ENCODE measurements around the gene LYSMD2. TPM values are rescaled to one million over a fixed set of nuclear protein-coding genes. Genes with fewer than 3 reads are reported as not detected.

The LYSMD2 gene
- total RNA-seq, 2 experiments from 2014 or later: 20.6 to 21.9 TPM

DNA sequence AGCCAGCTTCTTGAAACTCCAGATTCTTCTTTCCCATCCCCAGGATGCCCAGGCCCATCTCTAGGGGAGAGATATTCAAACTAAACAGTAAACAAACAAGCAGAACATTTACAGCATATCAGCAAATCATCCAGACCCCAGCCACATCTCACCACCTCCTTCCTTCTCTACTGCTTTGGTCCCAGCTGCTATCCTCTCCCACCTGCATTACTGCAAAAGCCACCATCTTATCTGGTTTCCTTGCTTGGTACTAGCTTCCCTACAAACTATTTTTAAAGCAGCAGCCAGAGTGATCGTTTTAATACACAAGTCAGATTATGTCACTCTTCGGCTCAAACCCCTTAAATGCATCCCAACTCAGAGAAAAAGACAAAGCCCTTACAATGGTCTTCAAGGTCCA, 4.8 kb downstream of the LYSMD2 start:
- ATAC-seq (no peak), DNase-seq (no peak)
- Mint-ChIP-seq H3K27me3 (ENCODE audit: low read depth) (no peaks in the 10 kb centered on the region), H3K4me3 (peak overlapping the region; percentile 17), H3K4me1 (ENCODE audit: low read depth) (peaks cover 61% of the 10 kb centered on the region), H3K9me3 (ENCODE audit: insufficient read depth) (no peaks in the 10 kb centered on the region), H3K27ac (peak overlapping the region; percentile 90), H3K36me3 (ENCODE audit: low read depth) (peaks cover 28% of the 10 kb centered on the region)
- CTCF ChIA-PET: interaction anchor here (0.6 to 11.9 kb wide), 8 partner anchors 8 to 110 kb away, joined by 3 to 155 read pairs (median 5); partner anchors contain the start of gene DMXL2
- POLR2A ChIA-PET: interaction anchor here (1.3 kb wide), 1 partner anchor 110 kb away, joined by 3 read pairs; the partner anchor contains the start of gene DMXL2

DNA sequence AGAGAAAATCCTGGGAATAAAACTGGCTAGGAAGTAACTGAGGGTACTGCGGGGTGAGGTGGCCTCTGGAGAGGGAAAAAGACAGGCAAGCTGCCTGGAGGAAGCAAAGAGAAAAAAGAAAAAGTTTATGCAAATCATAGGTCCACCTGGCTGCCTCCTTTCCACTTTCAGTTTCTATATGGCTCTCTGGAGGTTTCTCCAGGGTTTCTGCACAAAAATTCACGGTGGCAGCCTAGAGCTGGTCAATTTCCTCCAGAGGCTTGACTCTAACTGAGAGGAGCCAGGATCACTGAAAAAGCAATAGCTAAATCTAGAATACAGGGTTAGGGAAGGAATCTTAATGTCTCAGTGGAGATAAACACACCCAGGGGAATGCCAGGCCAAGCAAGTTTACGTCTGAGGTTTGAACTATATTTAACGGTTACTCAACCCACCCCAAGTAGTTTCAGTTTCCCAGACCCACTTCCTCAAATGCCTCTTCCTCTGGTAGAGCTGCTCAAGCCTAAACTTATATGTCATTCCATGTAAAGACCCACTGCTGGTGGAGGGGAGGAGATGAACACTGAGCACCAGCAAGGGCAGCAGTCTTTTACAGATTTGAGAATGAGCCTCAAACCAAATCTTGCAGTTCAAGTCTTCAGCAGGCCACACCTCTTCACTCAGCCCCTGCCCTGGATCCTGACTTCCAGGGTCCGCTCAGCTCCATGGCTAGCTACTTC, 5.7 kb downstream of the LYSMD2 start:
- Mint-ChIP-seq H3K27ac (peak overlapping the region; percentile 90), H3K9me3 (ENCODE audit: insufficient read depth) (no peaks in the 10 kb centered on the region), H3K27me3 (ENCODE audit: low read depth) (no peaks in the 10 kb centered on the region), H3K36me3 (ENCODE audit: low read depth) (peaks cover 28% of the 10 kb centered on the region), H3K4me1 (ENCODE audit: low read depth) (peaks cover 69% of the 10 kb centered on the region), H3K4me3 (peak overlapping the region; percentile 75)
- ChIA-PET POLR2A (interaction anchor here (1.3 kb wide), 1 partner anchor 109 kb away, joined by 3 read pairs; the partner anchor contains the start of gene DMXL2), CTCF (interaction anchor here (0.6 to 11.9 kb wide), 7 partner anchors 12 to 98 kb away, joined by 3 to 155 read pairs (median 5); no protein-coding TSS in a partner anchor)
- ATAC-seq (peak; percentile 69), DNase-seq (peak; percentile 57)

DNA sequence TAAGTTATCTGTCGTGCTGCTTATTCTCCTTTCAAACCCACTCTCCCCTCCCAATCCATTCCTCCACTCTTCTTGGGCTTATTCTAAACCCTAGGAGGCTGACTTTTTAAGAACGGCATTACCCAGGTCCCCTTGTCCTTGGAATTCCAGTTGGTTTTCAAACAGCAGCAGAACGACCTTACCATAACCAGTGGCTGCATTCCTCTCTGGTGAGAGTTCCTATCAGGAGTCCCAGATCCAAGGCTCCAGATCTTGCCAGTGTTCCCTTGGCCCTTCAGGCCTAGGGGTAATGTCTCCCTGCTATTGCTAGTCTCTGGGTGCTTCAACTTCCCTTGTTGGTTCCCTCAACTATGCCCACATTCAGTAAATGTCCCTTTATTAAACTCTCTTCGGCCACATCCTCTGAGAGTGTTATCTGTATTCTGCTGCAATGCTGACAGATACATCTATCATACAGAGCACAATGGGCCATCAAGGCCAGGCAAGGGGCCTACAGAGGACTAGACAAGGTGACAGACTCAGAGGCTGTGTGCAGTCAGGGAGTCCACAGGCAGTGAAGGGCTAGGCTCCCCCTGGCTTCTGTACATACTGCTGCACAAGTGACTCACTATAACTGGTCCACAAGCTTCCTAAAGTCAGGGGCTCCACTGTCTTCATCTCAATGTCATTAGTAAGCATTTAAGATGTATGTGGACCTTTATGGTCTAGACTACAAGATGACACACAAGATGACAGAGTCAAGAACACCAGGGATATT, 10.1 kb downstream of the LYSMD2 start:
- ChIA-PET POLR2A (no interaction called here), CTCF (interaction anchor here (0.7 to 3.3 kb wide), 5 partner anchors 8 to 77 kb away, joined by 3 to 11 read pairs (median 4); no protein-coding TSS in a partner anchor)
- no peaks in the 10 kb centered on the region for H3K9me3 Mint-ChIP-seq (ENCODE audit: insufficient read depth)
- H3K4me3 Mint-ChIP-seq: no peak overlapping the region
- H3K36me3 Mint-ChIP-seq (ENCODE audit: low read depth): peaks cover 27% of the 10 kb centered on the region
- ATAC-seq (no peak), DNase-seq (no peak)
- H3K4me1 Mint-ChIP-seq (ENCODE audit: low read depth): peaks cover 49% of the 10 kb centered on the region
- no peaks in the 10 kb centered on the region for H3K27me3 Mint-ChIP-seq (ENCODE audit: low read depth)
- no peak overlapping the region for H3K27ac Mint-ChIP-seq

DNA sequence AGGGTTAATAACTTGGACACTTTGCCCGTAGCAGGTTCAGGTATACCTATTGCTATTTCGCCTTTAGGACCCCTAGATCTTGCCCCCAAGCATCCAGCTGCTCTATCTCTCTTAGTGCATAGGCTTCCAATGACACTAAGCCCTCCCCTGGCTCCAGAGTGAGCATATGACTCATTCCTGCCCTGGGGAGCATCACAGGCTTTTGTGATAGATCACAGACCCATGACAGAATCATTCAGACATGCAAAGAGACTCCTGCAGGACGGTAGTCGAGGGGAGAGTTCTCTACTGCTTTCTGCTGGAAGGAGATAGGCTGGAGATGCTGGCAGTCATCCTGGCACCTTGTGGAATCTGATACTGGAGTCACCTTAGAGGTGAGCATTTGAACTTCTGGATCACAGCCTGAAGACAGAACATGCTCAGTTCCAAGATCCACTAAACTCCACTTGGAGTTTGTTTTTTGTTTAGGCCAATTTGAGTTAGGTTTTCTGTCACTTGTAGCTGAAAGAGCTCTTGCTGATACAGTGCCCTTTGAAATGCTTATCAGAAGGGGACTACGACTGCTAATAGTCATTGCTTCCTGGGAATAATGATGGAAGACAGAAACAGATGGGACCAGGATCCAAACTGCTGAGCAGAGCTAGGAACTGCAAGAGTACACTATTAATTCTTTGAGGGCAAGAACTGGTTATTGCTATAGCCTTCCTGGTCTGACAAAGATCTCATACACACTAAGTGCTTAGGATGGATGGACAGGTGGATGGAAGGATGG, 11.0 kb downstream of the LYSMD2 start:
- peaks cover 34% of the 10 kb centered on the region for H3K36me3 Mint-ChIP-seq (ENCODE audit: low read depth)
- H3K9me3 Mint-ChIP-seq (ENCODE audit: insufficient read depth): no peaks in the 10 kb centered on the region
- no peak overlapping the region for H3K4me3 Mint-ChIP-seq
- POLR2A ChIA-PET: no interaction called here
- CTCF ChIA-PET: interaction anchor here (1.0 to 2.5 kb wide), 2 partner anchors 50 to 76 kb away, joined by 3 to 11 read pairs; no protein-coding TSS in a partner anchor
- peak; percentile 30 for DNase-seq
- ATAC-seq: peak; percentile 65
- H3K27me3 Mint-ChIP-seq (ENCODE audit: low read depth): no peaks in the 10 kb centered on the region
- H3K4me1 Mint-ChIP-seq (ENCODE audit: low read depth): peaks cover 45% of the 10 kb centered on the region
- H3K27ac Mint-ChIP-seq: no peak overlapping the region

DNA sequence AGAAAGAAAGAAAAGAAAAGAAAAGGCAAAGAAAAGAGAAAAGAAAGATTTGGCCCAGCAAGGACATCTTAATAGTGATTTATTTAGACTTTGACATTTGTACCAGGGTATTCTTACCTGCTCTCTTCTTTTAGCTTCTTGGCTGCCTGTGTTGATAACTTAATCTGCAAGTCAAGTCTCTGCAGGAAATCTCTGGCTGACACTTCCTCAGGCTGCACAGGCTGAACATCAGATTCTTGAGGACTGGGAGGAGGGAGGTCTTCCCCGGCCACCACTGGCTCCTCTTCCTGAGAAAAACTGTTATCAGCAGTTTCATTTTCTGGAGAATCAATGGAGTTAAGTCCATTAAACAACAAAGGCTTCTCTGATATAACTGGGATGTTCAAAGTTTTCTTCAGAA, 12.8 kb downstream of the LYSMD2 start:
- no peaks in the 10 kb centered on the region for H3K27me3 Mint-ChIP-seq (ENCODE audit: low read depth)
- peaks cover 31% of the 10 kb centered on the region for H3K4me1 Mint-ChIP-seq (ENCODE audit: low read depth)
- ChIA-PET CTCF (interaction anchor here (1.7 to 2.5 kb wide), 2 partner anchors 9 to 52 kb away, joined by 3 to 11 read pairs; no protein-coding TSS in a partner anchor), POLR2A (interaction anchor here (0.6 to 0.9 kb wide), 2 partner anchors 13 to 81 kb away, joined by 3 read pairs; partner anchors contain the start of gene LYSMD2)
- H3K36me3 Mint-ChIP-seq (ENCODE audit: low read depth): peaks cover 33% of the 10 kb centered on the region
- H3K9me3 Mint-ChIP-seq (ENCODE audit: insufficient read depth): no peaks in the 10 kb centered on the region
- H3K4me3 Mint-ChIP-seq: no peak overlapping the region
- DNase-seq: no peak
- H3K27ac Mint-ChIP-seq: no peak overlapping the region
- ATAC-seq: no peak

DNA sequence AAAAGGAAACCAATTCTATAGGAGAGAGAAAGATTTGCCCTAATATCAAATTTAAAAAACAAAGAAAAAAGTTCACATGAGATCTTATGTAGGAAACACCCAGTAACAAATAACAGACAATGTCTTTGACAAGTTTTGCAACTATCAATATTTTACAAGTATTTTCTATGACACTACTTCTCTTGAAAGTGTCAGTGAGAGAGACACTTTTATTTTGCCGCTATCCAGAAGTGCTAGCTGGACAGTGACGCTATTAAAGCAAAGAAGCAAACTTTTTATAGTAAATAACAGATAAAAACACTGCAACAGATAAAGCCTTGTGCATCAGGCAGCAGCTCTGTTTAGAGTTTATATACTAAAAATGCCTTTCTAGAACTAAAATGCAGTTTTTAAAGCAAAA, 13.3 kb downstream of the LYSMD2 start:
- Mint-ChIP-seq H3K4me1 (ENCODE audit: low read depth) (peaks cover 32% of the 10 kb centered on the region), H3K27ac (no peak overlapping the region), H3K4me3 (no peak overlapping the region), H3K27me3 (ENCODE audit: low read depth) (no peaks in the 10 kb centered on the region), H3K9me3 (ENCODE audit: insufficient read depth) (no peaks in the 10 kb centered on the region), H3K36me3 (ENCODE audit: low read depth) (peaks cover 31% of the 10 kb centered on the region)
- no peak for ATAC-seq
- CTCF ChIA-PET: interaction anchor here (1.7 kb wide), 1 partner anchor 9 kb away, joined by 3 read pairs; no protein-coding TSS in a partner anchor
- POLR2A ChIA-PET: interaction anchor here (0.6 to 0.9 kb wide), 2 partner anchors 13 to 81 kb away, joined by 3 read pairs; partner anchors contain the start of gene LYSMD2
- no peak for DNase-seq

DNA sequence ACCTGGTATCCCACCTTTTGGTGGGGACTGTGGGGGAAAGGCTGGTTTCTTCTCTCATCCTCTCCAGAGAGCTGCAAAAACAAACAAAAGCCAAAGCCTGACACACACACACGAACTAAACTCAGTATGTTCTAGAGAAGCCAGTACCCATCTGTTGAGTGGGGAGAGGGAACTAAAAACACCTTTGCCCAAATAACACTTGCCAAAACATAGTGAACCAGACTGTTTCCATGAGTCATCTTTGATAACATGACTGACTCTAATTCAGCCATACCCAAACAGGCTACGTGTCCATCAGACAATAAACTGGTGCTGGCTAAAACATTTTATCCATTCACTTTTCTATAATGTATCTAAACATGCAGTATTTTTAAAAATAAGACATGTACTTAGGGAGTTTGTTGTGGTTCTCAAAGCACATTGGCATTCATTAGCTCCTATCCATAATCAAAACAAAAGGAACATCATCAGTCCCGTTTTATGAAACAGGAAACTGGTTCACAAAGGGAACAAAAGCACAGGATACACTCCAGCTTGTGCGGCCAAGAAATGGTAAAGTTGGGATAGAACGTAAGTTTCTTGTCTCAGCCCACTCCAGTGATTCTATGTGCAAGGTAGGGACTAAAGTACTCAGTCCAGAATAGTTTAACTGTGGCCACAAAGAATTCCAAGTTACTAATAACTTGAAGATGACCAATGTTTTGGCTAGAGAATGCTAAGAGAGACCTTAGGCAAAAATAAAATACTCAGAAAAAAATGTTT, 16.1 kb downstream of the LYSMD2 start:
- ATAC-seq: no peak
- no peaks in the 10 kb centered on the region for H3K9me3 Mint-ChIP-seq (ENCODE audit: insufficient read depth)
- no peaks in the 10 kb centered on the region for H3K27me3 Mint-ChIP-seq (ENCODE audit: low read depth)
- no peak overlapping the region for H3K27ac Mint-ChIP-seq
- POLR2A ChIA-PET: interaction anchor here (1.4 kb wide), 1 partner anchor 17 kb away, joined by 3 read pairs; the partner anchor contains the start of gene LYSMD2
- CTCF ChIA-PET: interaction anchor here (1.0 to 2.5 kb wide), 2 partner anchors 13 to 15 kb away, joined by 5 to 6 read pairs; no protein-coding TSS in a partner anchor
- H3K4me3 Mint-ChIP-seq: no peak overlapping the region
- peaks cover 28% of the 10 kb centered on the region for H3K4me1 Mint-ChIP-seq (ENCODE audit: low read depth)
- DNase-seq: no peak
- H3K36me3 Mint-ChIP-seq (ENCODE audit: low read depth): peaks cover 29% of the 10 kb centered on the region

DNA sequence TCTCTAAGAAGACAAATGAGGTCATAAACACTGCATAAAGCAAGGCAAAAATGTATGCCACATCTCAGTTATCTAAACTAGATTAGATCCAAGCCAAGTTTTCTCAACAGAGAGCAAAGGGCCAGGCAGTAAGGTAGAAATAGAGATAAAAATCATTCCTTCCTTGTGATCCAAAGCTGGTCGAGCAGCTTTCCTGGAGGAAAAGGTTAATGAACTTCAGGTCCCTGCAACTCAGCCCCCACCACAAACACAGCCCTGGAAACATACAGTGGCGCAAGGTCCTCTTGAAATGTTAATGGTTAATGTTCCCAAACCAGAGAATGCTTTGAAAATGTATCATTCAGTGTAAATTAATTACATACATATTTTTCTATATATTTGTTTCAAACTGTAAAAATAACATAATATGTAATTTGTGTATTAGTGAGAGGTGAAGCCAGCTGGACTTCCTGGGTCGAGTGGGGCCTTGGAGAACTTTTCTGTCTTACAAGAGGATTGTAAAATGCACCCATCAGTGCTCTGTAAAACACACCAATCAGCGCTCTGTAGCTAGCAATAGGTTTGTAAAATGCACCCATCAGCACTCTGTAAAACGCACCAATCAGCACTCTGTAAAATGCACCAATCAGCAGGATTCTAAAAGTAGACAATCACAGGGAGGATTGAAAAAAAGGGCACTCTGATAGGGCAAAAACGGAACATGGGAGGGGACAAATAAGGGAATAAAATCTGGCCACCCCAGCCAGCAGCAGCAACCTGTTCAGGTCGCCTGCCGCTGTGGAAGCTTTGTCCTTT, 17.1 kb downstream of the LYSMD2 start:
- H3K4me1 Mint-ChIP-seq (ENCODE audit: low read depth): peaks cover 25% of the 10 kb centered on the region
- DNase-seq (no peak), ATAC-seq (no peak)
- H3K27ac Mint-ChIP-seq: no peak overlapping the region
- no peaks in the 10 kb centered on the region for H3K27me3 Mint-ChIP-seq (ENCODE audit: low read depth)
- POLR2A ChIA-PET: no interaction called here
- H3K36me3 Mint-ChIP-seq (ENCODE audit: low read depth): peaks cover 29% of the 10 kb centered on the region
- no peaks in the 10 kb centered on the region for H3K9me3 Mint-ChIP-seq (ENCODE audit: insufficient read depth)
- H3K4me3 Mint-ChIP-seq: no peak overlapping the region
- CTCF ChIA-PET: interaction anchor here (0.5 to 2.5 kb wide), 5 partner anchors 9 to 63 kb away, joined by 3 to 8 read pairs (median 6); no protein-coding TSS in a partner anchor

DNA sequence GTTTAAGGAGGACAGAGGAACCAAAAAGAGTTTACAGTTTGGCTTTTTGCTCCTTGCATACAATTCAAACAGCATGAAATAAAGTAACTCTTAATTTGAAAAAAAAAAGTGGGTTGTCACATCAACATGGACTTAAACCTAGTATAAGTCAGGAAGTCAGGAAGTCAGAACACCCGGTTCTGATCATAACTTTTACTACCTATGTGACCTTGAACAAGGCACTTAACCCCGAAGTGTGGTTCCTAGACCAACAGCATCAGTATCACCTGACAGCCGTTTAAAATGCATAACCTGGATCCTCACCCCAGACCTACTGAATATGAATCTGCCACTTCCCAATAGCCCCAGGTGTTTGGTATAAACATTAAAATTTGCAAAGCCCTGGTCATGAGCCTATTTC, 18.7 kb downstream of the LYSMD2 start:
- Mint-ChIP-seq H3K27ac (no peak overlapping the region), H3K9me3 (ENCODE audit: insufficient read depth) (no peaks in the 10 kb centered on the region)
- CTCF ChIA-PET: interaction anchor here (1.4 to 2.5 kb wide), 2 partner anchors 10 to 17 kb away, joined by 6 to 8 read pairs; no protein-coding TSS in a partner anchor

DNA sequence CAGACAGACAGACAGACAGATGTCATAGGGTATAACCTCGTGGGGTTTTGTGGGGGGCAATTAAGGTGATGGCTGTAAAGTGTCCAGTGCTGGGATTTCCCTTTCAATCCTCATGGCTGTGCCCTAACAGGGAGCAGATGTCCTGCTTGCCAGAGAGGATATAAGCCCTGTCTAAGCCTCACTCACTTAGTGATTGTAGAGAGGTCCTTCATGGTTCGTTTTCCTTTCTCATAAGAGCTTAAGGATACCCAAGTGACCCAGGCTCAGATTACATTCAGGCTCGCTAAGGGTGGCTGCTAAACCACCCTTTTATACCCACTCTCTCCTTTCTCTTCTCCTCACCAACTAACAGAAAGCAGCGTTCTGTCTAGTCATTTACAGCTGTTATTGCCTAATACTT, 19.2 kb downstream of the LYSMD2 start:
- H3K4me1 Mint-ChIP-seq (ENCODE audit: low read depth): peaks cover 12% of the 10 kb centered on the region
- H3K9me3 Mint-ChIP-seq (ENCODE audit: insufficient read depth): no peaks in the 10 kb centered on the region
- ATAC-seq (no peak), DNase-seq (no peak)
- H3K27ac Mint-ChIP-seq: no peak overlapping the region
- no peaks in the 10 kb centered on the region for H3K27me3 Mint-ChIP-seq (ENCODE audit: low read depth)
- ChIA-PET POLR2A (no interaction called here), CTCF (no interaction called here)
- H3K4me3 Mint-ChIP-seq: no peak overlapping the region
- peaks cover 17% of the 10 kb centered on the region for H3K36me3 Mint-ChIP-seq (ENCODE audit: low read depth)

More for the DNA sequence above, 18.7 kb downstream of the LYSMD2 start:
- ATAC-seq (no peak), DNase-seq (no peak)
- no peaks in the 10 kb centered on the region for H3K27me3 Mint-ChIP-seq (ENCODE audit: low read depth)
- peaks cover 12% of the 10 kb centered on the region for H3K4me1 Mint-ChIP-seq (ENCODE audit: low read depth)
- POLR2A ChIA-PET: no interaction called here
- H3K4me3 Mint-ChIP-seq: no peak overlapping the region
- H3K36me3 Mint-ChIP-seq (ENCODE audit: low read depth): peaks cover 20% of the 10 kb centered on the region

Measured in activated CD8-positive, alpha-beta T cell treated with anti-CD3 and anti-CD28 coated beads, Interleukin-2, amount 10 ng/mL, durations not matched to agents 7 days and 5 days (primary cell).